Right ventricle myocardium inferior (tissue), 1 donor: ENCODE results near the gene NSUN7. TPM values are rescaled to one million over a fixed set of nuclear protein-coding genes. Genes with fewer than 3 reads are reported as not detected.
"Not testable (repeated sequence)": the region's sequence is repeated elsewhere in the genome, so short reads cannot be mapped to it uniquely, and the experiment has no call there.

Experiments
- ATAC-seq: fragments of 200-7000 bp; cut with Tn5 transposase; one replicate; pipeline ENCODE4 v1.9.1; 2020; ENCODE audit warnings: mild to moderate bottlenecking, moderate library complexity
- DNase-seq: peaks from one replicate; pipeline ENCODE4 v3.0.0; 2021; ENCODE audit errors: missing footprints
- intact Hi-C: fragments of 100-400 bp; cut with DNase I; formaldehyde crosslinking; loops from one replicate; pipeline ENCODE4 v1.11.0; 2022
- long read RNA-seq: library from polyadenylated mRNA; unstranded; transcript quantifications from one replicate; pipeline ENCODE4 v2.0.0, GENCODE V29; 2021
- total RNA-seq: library from RNA; stranded (reverse); fragmentation: NEBNext Ultra II Directional; extraction: Animal tissue kit (Norgen Biotek cat#: 25700); gene quantifications from one replicate; pipeline ENCODE4 v1.2.1, GENCODE V29; 2021
- donor health status: DM: no; HTN: yes; CAD: no; lungs with severe emphysema.

The NSUN7 gene, protein sequence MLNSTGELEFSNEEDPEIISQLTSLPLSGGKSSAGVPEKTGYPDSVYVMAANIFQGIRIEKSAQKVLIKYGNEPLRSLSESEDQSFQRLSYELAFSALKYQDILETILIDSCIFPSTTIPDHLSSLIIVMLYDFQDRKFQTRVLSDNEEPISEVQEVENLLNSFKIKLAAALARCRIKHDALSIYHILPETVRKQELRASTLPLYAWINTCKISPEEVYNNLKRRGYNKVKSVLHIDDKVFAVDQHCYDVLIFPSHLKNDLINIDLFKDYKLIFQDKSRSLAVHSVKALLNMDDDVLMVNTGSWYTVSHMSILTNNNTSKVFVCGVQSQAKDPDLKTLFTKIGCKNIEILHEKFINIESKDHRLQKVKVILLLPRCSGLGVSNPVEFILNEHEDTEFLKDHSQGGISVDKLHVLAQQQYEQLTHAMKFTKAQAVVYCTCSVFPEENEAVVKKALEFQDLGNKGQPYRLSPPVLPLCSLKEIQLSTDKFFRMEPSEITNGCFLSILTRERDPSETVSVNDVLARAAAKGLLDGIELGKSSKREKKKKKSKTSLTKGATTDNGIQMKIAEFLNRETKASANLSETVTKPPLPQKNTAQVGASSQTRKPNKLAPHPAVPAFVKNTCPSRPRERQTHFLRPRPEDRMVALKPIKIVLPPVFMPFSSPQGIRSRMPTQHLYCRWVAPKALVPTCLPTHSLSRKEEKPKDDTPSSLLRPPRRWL
- total RNA-seq, result 0.95 TPM
- long read RNA-seq, partial matches to known transcripts, result 0 of 2 reads
- long read RNA-seq, other reads (novel, unspliced or antisense), result 1 of 2 reads

DNA sequence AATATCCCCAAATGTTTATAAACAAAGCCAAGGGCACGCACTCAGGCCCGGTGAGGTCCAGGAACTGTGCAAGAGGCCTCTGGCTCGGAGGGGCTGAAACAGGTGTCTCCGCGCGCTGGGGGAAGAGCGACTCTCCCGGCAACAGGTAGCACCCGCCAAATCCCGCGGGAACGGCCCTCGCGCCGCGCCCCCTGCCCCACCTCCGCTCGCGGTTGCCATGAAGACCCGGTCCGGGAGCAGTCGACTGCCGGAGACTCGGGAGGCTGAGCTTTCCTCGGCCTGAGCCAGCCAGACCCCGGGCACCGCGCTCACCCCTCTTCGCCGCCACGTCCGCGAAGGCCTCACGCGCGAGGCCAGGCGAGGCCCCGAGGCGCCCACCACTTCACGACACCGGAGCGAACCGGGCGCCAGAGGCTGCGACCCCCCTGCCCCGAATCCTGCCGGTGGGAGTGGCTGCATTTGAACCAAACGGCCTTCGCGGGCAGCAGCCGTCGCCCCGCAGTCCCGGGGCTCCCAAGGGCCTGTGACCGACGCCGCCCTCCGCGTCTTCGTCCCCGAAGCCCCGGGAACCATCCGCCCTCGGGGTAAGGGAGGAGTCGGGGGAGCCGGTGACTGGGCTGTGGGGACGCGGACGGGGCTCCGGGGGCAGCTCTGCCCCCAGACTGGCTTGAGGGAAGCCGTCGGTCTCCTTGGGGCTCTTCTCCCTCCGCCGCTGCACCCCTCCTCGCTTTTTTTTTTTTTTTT is at the start of gene NSUN7:
TSS of gene NSUN7 (plus strand) at position 239 of the 744 bp plus-strand sequence. CDS start 739 bp downstream, outside the sequence.
- DNase-seq (peak; percentile 73), ATAC-seq (peak; percentile 76)
- intact Hi-C loops, result no loop called here

GRCh38 chr4:40702137-40702799 is 47.5 kb upstream of the NSUN7 start:
- no peak for DNase-seq
- ATAC-seq, result no peak
- intact Hi-C loops, result no loop called here

- DNase-seq (no peak), ATAC-seq (no peak)
- intact Hi-C loops, result no loop called here
These were observed 47.0 kb upstream of the NSUN7 start for GRCh38 chr4:40702800-40703151.

DNA sequence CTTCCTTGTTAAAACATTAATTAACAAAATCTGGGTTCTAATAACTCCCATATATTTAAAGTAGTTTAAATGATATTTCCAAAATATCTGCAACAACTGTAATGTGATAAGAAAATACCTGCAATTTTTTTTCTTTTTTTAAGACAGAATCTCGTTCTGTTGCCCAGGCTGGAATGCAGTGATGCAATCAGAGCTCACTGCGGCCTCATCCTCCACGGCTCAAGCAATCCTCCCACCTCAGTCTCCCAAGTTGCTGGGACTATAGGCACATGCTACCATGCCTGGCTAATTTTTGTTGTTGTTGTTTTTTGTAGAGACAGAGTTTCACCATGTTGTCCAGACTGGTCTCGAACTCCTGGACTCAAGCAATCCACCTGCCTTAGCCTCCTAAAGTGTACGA is 45.7 kb upstream of the NSUN7 start:
- DNase-seq (no peak), ATAC-seq (no peak)
- intact Hi-C loops, result no loop called here

GRCh38 chr4:40710484-40711254 is 39.1 kb upstream of the NSUN7 start:
- intact Hi-C loops, result no loop called here
- no peak for ATAC-seq
- no peak for DNase-seq

- ATAC-seq, intact Hi-C loops, DNase-seq: not testable (repeated sequence)
These were observed 36.8 kb upstream of the NSUN7 start for GRCh38 chr4:40713001-40713400.

DNA sequence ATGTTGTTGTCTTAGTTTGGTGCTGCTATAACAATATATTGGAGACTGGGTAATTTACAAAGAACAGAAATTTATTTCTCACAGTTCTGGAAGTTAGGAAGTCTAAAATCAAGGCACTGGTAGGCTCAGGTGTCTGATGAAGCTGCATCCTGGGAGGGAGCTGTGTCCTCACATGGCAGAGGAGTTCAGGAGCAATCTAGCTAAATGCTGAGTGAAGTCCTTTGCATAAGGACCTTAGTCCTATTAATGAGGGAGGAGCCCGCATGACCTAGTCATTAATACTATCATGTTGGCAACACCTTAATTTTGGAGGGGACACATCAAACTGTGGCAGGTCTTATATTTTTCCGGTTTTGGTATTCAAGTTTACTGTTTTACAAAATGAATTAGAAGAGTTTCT is 36.0 kb upstream of the NSUN7 start:
- intact Hi-C loops, result no loop called here
- no peak for DNase-seq

DNA sequence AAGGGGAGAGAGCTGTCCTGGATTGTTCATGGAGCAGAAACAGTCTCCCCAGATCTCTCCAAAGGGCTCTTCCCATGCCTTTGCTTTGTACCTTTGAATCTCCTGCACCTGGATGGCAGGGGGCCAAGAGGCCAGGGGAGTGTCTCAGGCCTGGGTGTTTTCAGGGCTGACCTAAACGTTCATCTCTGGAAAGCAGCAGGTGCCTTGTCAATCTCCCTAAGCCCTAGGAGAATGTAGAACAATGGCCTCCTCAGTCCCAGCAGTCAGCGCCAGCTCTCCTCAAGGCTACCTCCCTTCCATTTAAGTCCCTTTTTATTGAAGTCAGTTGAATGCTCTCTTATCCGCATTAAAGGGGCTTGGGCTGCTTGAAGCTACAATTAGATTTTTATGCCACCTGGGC is 31.2 kb upstream of the NSUN7 start:
- DNase-seq, result no peak
- no peak for ATAC-seq
- intact Hi-C loops, result no loop called here

More for the DNA sequence above, 36.0 kb upstream of the NSUN7 start:
- no peak for ATAC-seq

DNA sequence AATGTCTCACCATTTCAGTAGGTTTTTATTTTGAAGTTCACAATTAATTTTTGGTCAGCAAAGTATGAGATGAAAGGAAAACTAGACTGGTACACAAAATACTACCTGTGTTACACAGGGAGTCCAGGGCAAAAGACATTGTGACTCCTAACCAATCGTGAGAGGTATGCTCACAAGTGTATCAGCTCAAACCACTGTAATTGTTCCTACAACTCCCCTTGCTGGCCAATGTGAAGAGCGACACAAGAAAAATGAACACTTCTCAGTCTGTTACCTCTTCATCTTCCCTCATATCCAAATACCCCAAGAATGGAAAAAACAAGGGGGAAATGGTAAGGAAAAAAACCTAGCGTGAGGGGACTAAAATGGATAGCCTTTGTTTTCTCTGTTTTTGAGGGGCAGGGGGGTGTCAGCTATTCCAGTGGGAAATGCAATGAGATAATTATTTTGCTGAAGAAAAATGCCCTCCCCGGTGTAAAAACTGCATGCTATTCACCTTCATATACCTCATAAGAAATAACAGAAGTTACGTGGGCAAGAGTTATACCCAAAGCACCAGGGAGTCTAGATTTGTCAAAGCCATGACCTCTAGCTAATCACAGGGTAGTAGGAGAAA is 30.6 kb upstream of the NSUN7 start:
- intact Hi-C loops, result no loop called here
- DNase-seq (no peak), ATAC-seq (no peak)

- ATAC-seq (no peak), DNase-seq (no peak)
- intact Hi-C loops, result no loop called here
These were observed 29.4 kb upstream of the NSUN7 start for GRCh38 chr4:40720351-40720750.

DNA sequence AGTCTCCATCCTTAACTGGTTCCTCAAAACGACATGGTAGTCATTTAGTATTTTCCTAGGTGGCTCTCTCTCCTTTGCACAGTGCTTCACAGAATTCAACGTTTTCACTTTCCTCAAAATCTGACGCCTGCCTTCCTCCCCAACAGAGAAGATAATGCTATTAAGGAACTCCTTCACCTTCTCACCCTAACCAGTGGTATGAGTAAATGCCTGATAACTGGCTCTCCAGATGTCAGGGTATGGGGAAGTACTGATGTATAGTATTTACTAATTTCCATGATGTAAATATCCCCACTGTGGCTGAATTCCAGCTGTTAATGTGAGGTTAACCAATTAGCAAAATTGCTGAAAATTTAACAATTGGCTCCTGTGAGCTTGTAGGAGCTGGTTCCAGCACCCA is 28.8 kb upstream of the NSUN7 start:
- intact Hi-C loops, result no loop called here
- no peak for ATAC-seq
- no peak for DNase-seq

GRCh38 chr4:40721730-40722171 is 28.0 kb upstream of the NSUN7 start:
- no peak for DNase-seq
- intact Hi-C loops, result no loop called here
- ATAC-seq, result no peak

GRCh38 chr4:40722576-40723161 is 27.1 kb upstream of the NSUN7 start:
- peak; percentile 60 for ATAC-seq
- intact Hi-C loops, result no loop called here
- DNase-seq, result no peak

DNA sequence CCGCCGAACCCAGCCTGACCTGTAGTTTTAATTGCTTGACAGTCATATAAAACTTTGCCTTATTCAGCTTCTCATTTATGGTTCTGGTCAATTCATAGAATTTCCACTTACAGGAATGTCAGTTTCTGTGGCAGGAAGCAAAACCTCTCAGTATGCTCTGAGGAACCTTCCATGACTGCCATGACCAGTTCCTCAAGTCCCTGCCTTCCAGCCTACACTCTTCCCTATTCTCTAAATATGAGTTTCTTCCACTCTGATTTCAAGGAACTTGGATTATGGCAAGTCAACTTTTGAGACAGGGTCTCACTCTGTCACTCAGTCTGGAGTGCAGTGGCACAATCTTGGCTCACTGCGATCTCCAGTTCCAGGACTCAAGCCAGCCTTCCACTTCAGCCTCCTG is 26.0 kb upstream of the NSUN7 start:
- no peak for DNase-seq
- ATAC-seq, result peak; percentile 34
- intact Hi-C loops, result no loop called here

GRCh38 chr4:40728333-40728732 is 21.4 kb upstream of the NSUN7 start:
- intact Hi-C loops, result no loop called here
- no peak for ATAC-seq
- DNase-seq, result no peak

GRCh38 chr4:40729555-40729954 is 20.2 kb upstream of the NSUN7 start:
- no peak for DNase-seq
- no peak for ATAC-seq
- intact Hi-C loops, result no loop called here

GRCh38 chr4:40730091-40730679 is 19.6 kb upstream of the NSUN7 start:
- intact Hi-C loops, result loop anchor here (10.0 kb wide), 1 partner anchor 485 kb away; the partner anchor contains the start of gene APBB2
- no peak for DNase-seq
- no peak for ATAC-seq
